ENCODE measurements around the gene SNAPC3.

- TF ChIP-seq, protein P1, sequence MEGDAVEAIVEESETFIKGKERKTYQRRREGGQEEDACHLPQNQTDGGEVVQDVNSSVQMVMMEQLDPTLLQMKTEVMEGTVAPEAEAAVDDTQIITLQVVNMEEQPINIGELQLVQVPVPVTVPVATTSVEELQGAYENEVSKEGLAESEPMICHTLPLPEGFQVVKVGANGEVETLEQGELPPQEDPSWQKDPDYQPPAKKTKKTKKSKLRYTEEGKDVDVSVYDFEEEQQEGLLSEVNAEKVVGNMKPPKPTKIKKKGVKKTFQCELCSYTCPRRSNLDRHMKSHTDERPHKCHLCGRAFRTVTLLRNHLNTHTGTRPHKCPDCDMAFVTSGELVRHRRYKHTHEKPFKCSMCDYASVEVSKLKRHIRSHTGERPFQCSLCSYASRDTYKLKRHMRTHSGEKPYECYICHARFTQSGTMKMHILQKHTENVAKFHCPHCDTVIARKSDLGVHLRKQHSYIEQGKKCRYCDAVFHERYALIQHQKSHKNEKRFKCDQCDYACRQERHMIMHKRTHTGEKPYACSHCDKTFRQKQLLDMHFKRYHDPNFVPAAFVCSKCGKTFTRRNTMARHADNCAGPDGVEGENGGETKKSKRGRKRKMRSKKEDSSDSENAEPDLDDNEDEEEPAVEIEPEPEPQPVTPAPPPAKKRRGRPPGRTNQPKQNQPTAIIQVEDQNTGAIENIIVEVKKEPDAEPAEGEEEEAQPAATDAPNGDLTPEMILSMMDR (IDR thresholded peaks at IDR 0.05): no peak
- TF ChIP-seq EZH2 (IDR thresholded peaks at IDR 0.05) (no peak), EZH2phosphoT487 (IDR thresholded peaks at IDR 0.05) (no peak)
Observed at GRCh38 chr9:15461056-15461455, 38.4 kb downstream of the SNAPC3 start.

Measured in neural progenitor cell (in vitro differentiated cells).